Posterior vena cava (tissue), 2 donors: ENCODE data around the gene MGLL. TPM values are rescaled to one million over a fixed set of nuclear protein-coding genes. Genes with fewer than 3 reads are reported as not detected.
"Not testable (repeated sequence)": the region's sequence is repeated elsewhere in the genome, so short reads cannot be mapped to it uniquely, and the experiment has no call there.

Source experiments
- DNase-seq: peaks from one replicate; pipeline ENCODE4 v3.0.0-alpha.2; 2020; ENCODE audit warnings: low spot score
- intact Hi-C, 2 donors: fragments of 100-400 bp; cut with DNase I; formaldehyde crosslinking; loops; one replicate each; pipeline versions ENCODE4 v1.14.1 to v1.14.2; 2022 to 2023
- total RNA-seq, 2 donors: library from RNA; stranded (reverse); fragmentation: NEBNext Ultra II Directional; extraction: Animal tissue kit (Norgen Biotek cat#: 25700); gene quantifications; one replicate each; pipeline ENCODE4 v1.2.1, GENCODE V29; 2021
- donor health status: DM: yes; HTN: yes; CAD: no.
- donor health status: DM: yes; HTN: yes; CAD: no.

Gene MGLL
- total RNA-seq, 2 donors from 2014 or later, result 107 to 216 TPM

GRCh38 chr3:127710155-127710941, 112.0 kb downstream of the MGLL start:
- intact Hi-C loops, result no loop called here

DNA sequence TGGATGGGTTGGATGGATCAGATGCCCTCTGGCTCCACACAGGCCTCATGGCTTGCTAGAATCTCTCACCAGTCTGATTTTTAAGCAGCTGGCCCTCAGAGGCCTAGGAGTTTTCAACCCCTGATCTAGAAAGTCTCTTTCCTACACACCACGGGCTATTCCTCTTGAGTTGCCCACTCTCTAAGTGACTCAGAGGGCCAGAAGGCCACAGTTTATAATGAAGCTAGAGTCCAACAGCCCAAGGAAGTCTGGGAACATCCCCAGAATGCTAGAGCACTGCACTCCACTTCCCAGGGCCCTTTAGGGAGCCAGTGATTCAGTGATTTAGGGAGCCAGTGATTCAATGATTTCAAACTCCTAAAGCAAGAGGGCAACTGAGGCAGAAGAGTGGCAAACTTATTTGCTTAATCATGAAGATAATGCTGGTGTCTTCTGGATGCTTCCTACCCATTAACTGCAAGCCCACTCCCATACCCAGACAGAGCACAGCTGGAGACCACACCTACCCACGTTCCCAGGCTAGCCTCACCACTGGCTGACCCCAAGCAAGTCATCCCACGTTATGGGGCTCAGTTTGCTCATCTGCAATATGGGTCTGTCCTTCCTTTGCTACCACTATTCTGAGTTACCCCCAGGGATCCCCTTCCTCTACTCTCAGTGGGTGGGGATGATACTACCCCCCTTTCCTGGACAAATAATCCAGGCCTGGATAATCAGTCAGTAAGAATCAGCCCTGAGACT, 112.8 kb downstream of the MGLL start:
- no peak for DNase-seq
- intact Hi-C loops, result no loop called here

More at GRCh38 chr3:127710155-127710941, 112.0 kb downstream of the MGLL start:
- DNase-seq, result peak; percentile 68

GRCh38 chr3:127708837-127709236, 113.5 kb downstream of the MGLL start:
- DNase-seq, result no peak
- intact Hi-C loops, result no loop called here

- intact Hi-C loops, result no loop called here
- peak; percentile 45 for DNase-seq
Observed at GRCh38 chr3:127707851-127708411, 114.4 kb downstream of the MGLL start.

- intact Hi-C loops, result no loop called here
- peak; percentile 47 for DNase-seq
Observed at GRCh38 chr3:127706785-127707351, 115.4 kb downstream of the MGLL start.

DNA sequence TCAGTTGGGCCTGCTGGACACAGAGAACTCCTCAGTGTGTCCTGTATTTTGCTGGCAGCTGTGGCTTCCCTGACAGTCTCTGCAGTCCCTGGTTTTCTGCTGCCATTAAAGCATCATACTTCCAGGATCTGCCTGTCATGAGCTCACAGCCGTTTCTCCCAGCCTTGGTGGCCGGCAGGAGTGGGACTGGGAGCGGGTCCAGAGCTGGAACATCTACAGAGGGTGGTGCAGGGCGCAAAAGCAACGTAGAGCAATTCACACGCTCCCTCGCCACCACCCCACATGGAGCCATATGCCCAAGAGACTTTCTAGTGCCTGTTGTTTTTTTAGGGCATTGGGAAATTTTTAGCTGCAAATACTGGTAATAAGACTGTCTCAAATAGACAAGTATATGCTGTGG, 116.0 kb downstream of the MGLL start:
- peak; percentile 82 for DNase-seq
- intact Hi-C loops, result no loop called here

GRCh38 chr3:127704840-127705239, 117.5 kb downstream of the MGLL start:
- DNase-seq, intact Hi-C loops: not testable (repeated sequence)

GRCh38 chr3:127702151-127702578, 120.2 kb downstream of the MGLL start:
- peak; percentile 83 for DNase-seq
- intact Hi-C loops, result no loop called here

- DNase-seq, result peak; percentile 71
- intact Hi-C loops, result no loop called here
Observed at GRCh38 chr3:127701280-127701911, 120.9 kb downstream of the MGLL start.

DNA sequence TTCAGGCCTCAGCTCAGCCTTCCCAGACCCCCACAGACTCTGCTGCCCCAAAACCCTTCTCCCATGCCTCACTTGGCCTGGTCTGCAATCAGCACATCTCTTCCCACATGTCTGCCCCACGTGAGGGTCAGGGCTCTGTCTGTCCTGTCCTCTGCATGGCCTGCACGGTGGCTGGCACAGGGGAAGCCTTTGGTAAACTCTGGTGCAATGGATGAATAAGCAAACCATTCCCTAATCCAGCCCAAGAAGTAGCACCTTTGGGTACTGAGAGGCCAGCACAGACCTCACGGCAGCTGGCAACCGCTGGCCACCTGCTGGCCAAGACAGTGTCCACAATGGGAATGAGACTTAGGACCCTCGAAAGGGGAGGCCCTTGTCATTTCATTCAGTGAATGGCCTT, 121.9 kb downstream of the MGLL start:
- intact Hi-C loops, result no loop called here
- DNase-seq, result peak; percentile 72

- DNase-seq, result no peak
Observed at GRCh38 chr3:127699416-127700300, 122.7 kb downstream of the MGLL start.

GRCh38 chr3:127698691-127699415, 123.5 kb downstream of the MGLL start:
- intact Hi-C loops, result loop anchor here (5.0 kb wide), 2 partner anchors 38 to 118 kb away; no protein-coding TSS in a partner anchor
- DNase-seq, result peak; percentile 69

More at GRCh38 chr3:127699416-127700300, 122.7 kb downstream of the MGLL start:
- intact Hi-C loops, result loop anchor here (5.0 kb wide), 2 partner anchors 38 to 118 kb away; no protein-coding TSS in a partner anchor

GRCh38 chr3:127698286-127698685, 124.0 kb downstream of the MGLL start:
- DNase-seq, result peak; percentile 32
- intact Hi-C loops, result loop anchor here (5.0 kb wide), 2 partner anchors 39 to 119 kb away; no protein-coding TSS in a partner anchor

- intact Hi-C loops, result loop anchor here (5.0 kb wide), 2 partner anchors 40 to 120 kb away; no protein-coding TSS in a partner anchor
- peak; percentile 94 for DNase-seq
Observed at GRCh38 chr3:127697551-127698240, 124.6 kb downstream of the MGLL start.

- intact Hi-C loops, result loop anchor here (5.0 kb wide), 3 partner anchors 43 to 128 kb away; partner anchors contain the start of gene MGLL (in 1 of the 2)
- DNase-seq, result peak; percentile 77
Observed at GRCh38 chr3:127694467-127695215, 127.7 kb downstream of the MGLL start.

GRCh38 chr3:127693336-127693843, 128.9 kb downstream of the MGLL start:
- DNase-seq, result peak; percentile 57
- intact Hi-C loops, result loop anchor here in 1 of 2 donors (5.0 kb wide), 1 partner anchor 129 kb away; the partner anchor contains the start of gene MGLL
